HCT116 (cell line): ENCODE measurements around the gene HDDC3. TPM values are rescaled to one million over a fixed set of nuclear protein-coding genes. Genes with fewer than 3 reads are reported as not detected.

Experiments
- ATAC-seq: fragments of 200-7000 bp; cut with Tn5 transposase; 2 replicates; pipeline ENCODE4 v1.9.1; 2020; ENCODE audit warnings: mild to moderate bottlenecking, moderate library complexity
- BruUV-seq: library from RNA; stranded (reverse); fragments of 400-500 nt; replicated peaks from 2 replicates; lab custom pipeline; 2021; lab: Mats Ljungman, UMichigan
- CTCF ChIA-PET: fragments of 300-600 bp; sonication (Branson Sonifier 250); formaldehyde crosslinking; loops from one replicate; lab custom pipeline; 2021; ENCODE audit warnings: antibody characterized with exemption; lab: Charles Lee
- POLR2A ChIA-PET: fragments of 300-600, 350-600 bp; sonication (Branson Sonifier 250); formaldehyde crosslinking; loops from one replicate; lab custom pipeline; 2021; ENCODE audit warnings: antibody characterized with exemption; lab: Charles Lee
- RAD21 ChIA-PET, 2 experiments: fragments of 300-600 bp; sonication (Branson Sonifier 250); formaldehyde crosslinking; loops; one replicate each; lab custom pipeline; 2023; ENCODE audit warnings: low total read pairs in 2 of 2; ENCODE audit not compliant: uncharacterized antibody in 2 of 2, unreplicated experiment in 2 of 2, low non-redundant PET in 1 of 2; lab: Charles Lee
- DNase-seq: peaks from one replicate; pipeline ENCODE4 v3.0.0-alpha.2; 2010; ENCODE audit warnings: low read depth, low spot score
- H2AFZ ChIP-seq: fragments of 200-600 bp; shearing (Covaris generic), sonication (generic); 2 replicates; pipeline ENCODE4 v1.6.1; 2017; ENCODE audit warnings: low read depth, mixed run types, mixed read lengths, antibody characterized with exemption, low read length; ENCODE audit not compliant: poor library complexity, severe bottlenecking
- H3K27ac ChIP-seq: 2 replicates; pipeline ENCODE4 v1.5.1; 2012; ENCODE audit warnings: low read depth, low read length
- H3K27me3 ChIP-seq: fragments of 200-600 bp; sonication (generic); 2 replicates; pipeline ENCODE4 v1.6.1; 2016; ENCODE audit warnings: mixed run types, low read length, mixed read lengths; ENCODE audit not compliant: insufficient read depth
- H3K36me3 ChIP-seq, 2 experiments: fragments of 200-500 bp in 1 of 2; fragments of 200-600 bp in 1 of 2; sonication (Bioruptor generic) in 1 of 2; sonication (generic) in 1 of 2; 2 replicates each; pipeline versions ENCODE4 v1.5.1 to v1.6.1; 2014 to 2016; ENCODE audit warnings: low read length in 2 of 2, inconsistent platforms in 1 of 2, mixed read lengths in 1 of 2, mixed run types in 1 of 2; ENCODE audit not compliant: insufficient read depth in 2 of 2, control insufficient read depth in 1 of 2
- H3K4me1 ChIP-seq, 2 experiments: fragments of 200-600 bp in 1 of 2; sonication (generic) in 1 of 2; 2 replicates each; pipeline versions ENCODE4 v1.5.1 to v1.6.1; 2012 to 2017; ENCODE audit warnings: low read length in 2 of 2, inconsistent platforms in 1 of 2, mild to moderate bottlenecking in 1 of 2, mixed read lengths in 1 of 2, mixed run types in 1 of 2, moderate library complexity in 1 of 2; ENCODE audit not compliant: insufficient read depth in 2 of 2, control insufficient read depth in 1 of 2
- H3K4me2 ChIP-seq: fragments of 200-600 bp; sonication (generic); 2 replicates; pipeline ENCODE4 v1.6.1; 2017; ENCODE audit warnings: mixed run types, low read length, mixed read lengths
- H3K4me3 ChIP-seq, 2 experiments: fragments of 200-600 bp in 1 of 2; sonication (generic) in 1 of 2; replicated peaks in 1 of 2; 2 replicates each; pipeline ENCODE4 v1.5.1; 2011 to 2016; ENCODE audit warnings: low read length in 2 of 2, control low read depth in 1 of 2, low read depth in 1 of 2, mild to moderate bottlenecking in 1 of 2, mixed read lengths in 1 of 2, mixed run types in 1 of 2
- H3K79me2 ChIP-seq: fragments of 200-600 bp; sonication (generic); 2 replicates; pipeline ENCODE4 v1.6.1; 2017; ENCODE audit warnings: mild to moderate bottlenecking, mixed run types, low read length, moderate library complexity, mixed read lengths; ENCODE audit not compliant: insufficient read depth
- H3K9ac ChIP-seq: fragments of 200-600 bp; sonication (generic); 2 replicates; pipeline ENCODE4 v1.6.1; 2016; ENCODE audit warnings: low read length, mixed read lengths
- H3K9me2 ChIP-seq: fragments of 200-600 bp; sonication (generic), shearing (Covaris generic); 2 replicates; pipeline ENCODE4 v1.6.1; 2017; ENCODE audit warnings: mixed run types, mild to moderate bottlenecking, moderate library complexity; ENCODE audit not compliant: insufficient read depth
- H3K9me3 ChIP-seq, 2 experiments: fragments of 200-500 bp in 1 of 2; fragments of 200-600 bp in 1 of 2; sonication (Bioruptor generic) in 1 of 2; sonication (generic) in 1 of 2; 2 replicates each; pipeline ENCODE4 v1.6.1; 2014 to 2017; ENCODE audit warnings: low read length in 2 of 2, mixed read lengths in 2 of 2, inconsistent platforms in 1 of 2, low read depth in 1 of 2, mild to moderate bottlenecking in 1 of 2, mixed run types in 1 of 2, moderate library complexity in 1 of 2; ENCODE audit not compliant: control insufficient read depth in 1 of 2, insufficient read depth in 1 of 2
- H4K20me1 ChIP-seq: fragments of 200-600 bp; sonication (generic), shearing (Covaris generic); 2 replicates; pipeline ENCODE4 v1.6.1; 2017; ENCODE audit warnings: mixed run types, mild to moderate bottlenecking, moderate library complexity; ENCODE audit not compliant: insufficient read depth
- ATF3 ChIP-seq: IDR thresholded peaks from 2 replicates; pipeline ENCODE4 v1.6.1; 2012
- CBX3 ChIP-seq: IDR thresholded peaks from 2 replicates; pipeline ENCODE4 v1.6.1; 2012; ENCODE audit warnings: low read depth
- CEBPB ChIP-seq: IDR thresholded peaks from 2 replicates; pipeline ENCODE4 v1.6.1; 2012; ENCODE audit warnings: low read depth
- EZH2 ChIP-seq: fragments of 200-600 bp; sonication (generic); IDR thresholded peaks from 2 replicates; pipeline ENCODE4 v1.6.1; 2017; ENCODE audit warnings: antibody characterized with exemption, mixed run types
- JUND ChIP-seq: IDR thresholded peaks from 2 replicates; pipeline ENCODE4 v1.6.1; 2012
- SIN3A ChIP-seq: IDR thresholded peaks from 2 replicates; pipeline ENCODE4 v1.6.1; 2012; ENCODE audit warnings: low read depth
- SP1 ChIP-seq: IDR thresholded peaks from 2 replicates; pipeline ENCODE4 v1.6.1; 2012; ENCODE audit warnings: low read depth
- YY1 ChIP-seq: IDR thresholded peaks from 2 replicates; pipeline ENCODE4 v1.6.1; 2011; ENCODE audit warnings: low read length, low read depth, moderate library complexity, mild to moderate bottlenecking; ENCODE audit not compliant: insufficient replicate concordance; ENCODE audit errors: extremely low read depth
- ZBTB33 ChIP-seq: IDR thresholded peaks from 2 replicates; pipeline ENCODE4 v1.6.1; 2011; ENCODE audit warnings: mild to moderate bottlenecking, low read length, moderate library complexity; ENCODE audit not compliant: insufficient replicate concordance; ENCODE audit errors: extremely low read depth
- ZFX ChIP-seq: fragments of 450-650 bp; IDR thresholded peaks from 2 replicates; pipeline ENCODE4 v1.6.1; 2017
- ZNF274 ChIP-seq: fragments of 200-500 bp; sonication (Bioruptor generic); IDR thresholded peaks from 2 replicates; pipeline ENCODE4 v1.6.1; 2014; ENCODE audit warnings: mild to moderate bottlenecking, low read depth, low read length, inconsistent platforms
- intact Hi-C: fragments of 100-400 bp; cut with micrococcal nuclease; formaldehyde crosslinking; loops from 2 replicates; pipeline ENCODE4 v1.10.0; 2022
- total RNA-seq: library from RNA; stranded (reverse); gene quantifications from one replicate; pipeline ENCODE4 v1.2.1, GENCODE V29; 2021; ENCODE audit not compliant: unreplicated experiment

Gene HDDC3
- total RNA-seq, 1 experiment from 2014 or later, result 20.4 TPM

DNA sequence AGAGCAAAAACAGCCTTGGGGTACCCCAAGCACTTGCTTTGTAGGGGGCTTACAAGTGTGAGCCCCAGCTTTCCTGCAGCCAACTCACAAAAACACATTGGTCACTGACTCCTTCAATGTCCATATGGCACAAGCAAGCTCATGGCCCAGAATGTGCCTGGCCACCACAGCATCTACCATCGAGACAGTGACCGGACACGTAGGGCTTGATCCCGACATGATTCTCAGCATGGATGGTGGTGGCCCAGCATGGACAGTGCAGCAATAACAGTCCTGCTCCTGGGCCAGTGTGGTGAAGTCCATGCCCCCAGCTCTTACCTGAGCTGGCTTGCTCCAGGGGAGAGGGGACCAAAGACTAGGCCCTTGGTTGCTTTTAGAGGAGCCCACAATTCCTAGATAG, 8.7 kb upstream of the HDDC3 start:
- H3K9me3 ChIP-seq, result no peaks in the 10 kb centered on the region
- H3K4me2 ChIP-seq, result no peak overlapping the region
- no peaks in the 10 kb centered on the region for H3K9me2 ChIP-seq
- DNase-seq (no peak), ATAC-seq (no peak)
- H3K4me1 ChIP-seq, result peaks cover 3 to 6% of the 10 kb centered on the region in 2 experiments; a peak in 3 of 4 replicates
- peaks cover 29 to 41% of the 10 kb centered on the region in 2 experiments for H3K36me3 ChIP-seq
- no peak overlapping the region for H3K4me3 ChIP-seq
- ChIA-PET CTCF (interaction anchor here (1.5 kb wide), 1 partner anchor 92 kb away, joined by 3 read pairs; no protein-coding TSS in a partner anchor), RAD21 (no interaction called here), POLR2A (no interaction called here)
- no peak overlapping the region for H3K9ac ChIP-seq
- TF ChIP-seq ZBTB33 (no peak), JUND (no peak), CEBPB (no peak), ZNF274 (no peak), CBX3 (no peak), EZH2 (no peak), SIN3A (no peak), ATF3 (no peak), SP1 (no peak), YY1 (no peak), ZFX (no peak)
- intact Hi-C loops, result no loop called here
- H2AFZ ChIP-seq, result no peak overlapping the region
- BruUV-seq, result no TSS peak
- no peaks in the 10 kb centered on the region for H4K20me1 ChIP-seq
- no peak overlapping the region for H3K27ac ChIP-seq
- H3K79me2 ChIP-seq, result peaks cover 12% of the 10 kb centered on the region; the same call in 1 of the 2 replicates
- no peaks in the 10 kb centered on the region for H3K27me3 ChIP-seq
